Bone marrow (tissue), 2 donors: ENCODE results near the gene AQP12B.
"Not testable (repeated sequence)": the region's sequence is repeated elsewhere in the genome, so short reads cannot be mapped to it uniquely, and the experiment has no call there.

Experiments used
- DNase-seq, 2 donors: peaks; one replicate each; lab custom pipeline; 2025; lab: John Stamatoyannopoulos, UW

Gene AQP12B

DNA sequence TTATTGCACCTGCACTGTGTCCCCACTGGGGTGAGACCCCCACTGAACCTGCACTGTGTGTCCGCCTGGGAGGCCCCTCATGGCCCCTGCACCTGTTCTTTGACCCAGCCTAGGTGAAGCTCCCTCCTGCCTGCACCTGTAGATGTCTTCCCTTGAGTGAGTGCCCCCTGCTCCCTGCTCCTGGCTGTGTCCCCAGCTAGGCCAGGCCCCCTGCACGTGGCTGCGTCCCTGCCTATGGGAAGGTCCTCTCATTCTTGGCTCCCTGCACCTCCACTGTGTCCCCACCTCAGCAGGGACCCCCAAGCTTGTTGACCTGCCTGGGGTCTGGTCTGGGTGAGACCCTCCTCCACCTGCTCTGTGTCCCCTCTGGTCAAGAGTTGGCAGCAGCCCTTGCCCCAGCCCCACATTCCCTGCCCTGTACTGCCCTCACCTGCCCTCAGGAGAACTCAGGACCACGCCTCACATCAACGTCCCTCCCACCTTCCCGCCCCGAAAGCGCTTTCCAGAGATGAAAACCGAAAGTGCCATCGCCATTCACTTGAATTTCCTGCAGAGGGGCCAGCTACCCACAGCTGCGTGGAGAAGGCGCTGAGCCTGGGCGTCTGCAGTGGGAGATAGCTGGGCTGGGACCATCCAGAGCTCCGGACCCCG, 769 bp upstream of the AQP12B start:
- DNase-seq: not testable (repeated sequence)

DNA sequence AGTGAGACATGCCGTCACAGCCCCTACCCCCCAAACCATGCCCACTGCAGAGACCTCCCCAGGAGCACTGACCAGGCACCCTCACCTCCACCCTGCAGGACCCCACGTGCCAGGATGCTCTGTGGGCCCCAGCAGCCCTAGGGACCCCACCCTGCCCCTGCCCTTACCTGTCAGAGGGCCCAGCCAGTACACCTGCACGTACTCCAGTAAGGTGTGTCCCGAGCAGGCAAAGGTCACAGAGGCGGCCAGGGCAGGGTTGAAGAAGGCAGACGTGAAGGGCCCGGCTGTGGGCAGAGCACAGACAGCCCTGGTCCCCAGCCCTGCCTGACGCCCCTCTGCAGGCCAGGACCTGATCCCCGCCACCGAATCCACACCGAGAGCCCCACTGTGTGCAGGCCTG, 2.5 kb downstream of the AQP12B start:
- DNase-seq: not testable (repeated sequence)

DNA sequence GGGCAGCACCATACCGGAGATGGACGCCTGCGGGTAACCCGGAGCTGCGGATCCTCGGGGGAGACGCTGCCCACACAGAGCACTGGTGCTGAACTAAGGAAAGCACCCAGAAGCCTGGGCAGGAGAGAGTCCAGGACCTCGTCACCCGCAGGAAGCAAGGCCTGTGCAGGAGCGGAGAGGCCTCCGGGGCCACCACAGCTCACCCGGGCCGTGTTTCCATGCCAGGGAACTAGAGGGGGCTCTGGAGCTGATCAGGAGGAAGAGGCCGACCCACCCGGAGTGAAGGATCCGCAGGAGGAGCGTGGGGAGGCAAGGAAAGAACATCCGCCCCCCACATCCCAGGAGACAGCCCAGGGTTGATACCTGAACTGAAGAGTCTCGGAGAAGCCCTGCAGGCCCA, 3.8 kb downstream of the AQP12B start:
- DNase-seq: not testable (repeated sequence)

DNA sequence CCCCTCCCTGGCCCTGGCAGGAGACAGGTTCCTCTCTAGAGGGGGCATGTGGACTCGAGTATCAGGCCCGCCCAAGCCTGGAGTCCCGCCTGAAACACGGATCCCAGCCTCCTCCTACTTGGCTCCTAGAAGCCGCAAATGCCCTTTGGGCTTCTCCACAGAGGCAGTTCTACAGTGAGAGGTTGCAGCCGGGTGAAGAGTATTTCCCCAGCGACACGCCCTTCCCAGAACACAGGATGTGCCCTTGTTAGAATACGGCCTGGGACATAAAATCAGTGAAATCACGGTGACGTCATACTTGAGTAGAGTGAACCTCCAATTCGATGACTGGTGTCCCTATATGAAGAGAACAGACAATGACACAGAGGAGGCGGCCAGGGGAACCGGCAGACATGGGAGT, 4.6 kb downstream of the AQP12B start:
- DNase-seq: not testable (repeated sequence)

DNA sequence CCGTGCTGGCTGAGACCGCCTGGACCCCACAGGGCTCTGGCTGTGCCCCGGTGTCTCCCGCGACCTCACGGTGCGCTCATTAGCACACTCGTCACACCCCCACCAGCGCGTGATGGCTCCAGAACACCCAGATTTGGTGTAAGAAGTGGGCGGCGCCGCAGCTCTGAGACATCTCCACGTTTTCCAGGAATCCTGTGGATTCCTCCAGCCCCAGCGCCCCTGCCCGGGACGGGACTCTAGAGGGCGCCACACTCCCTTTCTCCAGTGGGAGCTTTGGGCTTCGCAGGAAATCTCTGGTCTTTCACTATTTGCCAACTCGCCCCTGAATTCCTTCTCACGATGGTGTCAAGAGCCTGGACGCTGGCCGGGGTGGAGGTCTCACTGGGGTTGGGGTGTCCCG, 7.3 kb downstream of the AQP12B start:
- DNase-seq: not testable (repeated sequence)

DNA sequence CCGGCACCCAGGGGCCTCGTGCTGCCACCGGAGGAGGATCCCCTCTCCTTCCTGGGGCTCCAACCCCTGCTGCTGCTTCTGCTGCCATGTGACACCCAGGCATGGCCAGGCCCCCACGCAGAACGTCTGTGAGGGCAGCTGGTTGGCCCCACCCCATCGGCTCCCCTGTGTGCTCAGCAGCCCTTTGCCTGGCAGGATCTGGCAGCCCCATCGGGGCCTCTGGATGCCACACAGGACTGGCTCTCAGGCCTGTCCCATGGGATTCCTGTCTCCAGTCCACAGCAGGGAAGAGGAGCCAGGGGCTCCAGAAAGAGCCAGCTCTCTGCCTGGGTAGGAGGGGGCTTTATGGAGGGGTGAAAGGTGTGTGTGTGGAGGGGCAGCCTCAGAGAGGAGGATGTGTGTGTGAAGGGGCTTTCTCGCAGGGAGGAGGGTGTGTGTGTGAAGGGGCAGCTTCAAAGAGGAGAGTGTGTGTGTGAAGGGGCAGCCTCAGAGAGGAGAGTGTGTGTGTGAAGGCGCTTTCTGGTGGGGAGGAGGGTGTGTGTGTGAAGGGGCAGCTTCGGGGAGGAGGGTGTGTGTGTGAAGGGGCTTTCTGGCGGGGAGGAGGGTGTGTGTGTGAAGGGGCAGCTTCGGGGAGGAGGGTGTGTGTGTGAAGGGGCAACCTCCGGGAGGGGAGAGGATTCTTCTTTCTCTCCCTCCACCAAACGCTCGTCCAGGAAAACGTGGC, 8.1 kb downstream of the AQP12B start:
- DNase-seq: not testable (repeated sequence)

DNA sequence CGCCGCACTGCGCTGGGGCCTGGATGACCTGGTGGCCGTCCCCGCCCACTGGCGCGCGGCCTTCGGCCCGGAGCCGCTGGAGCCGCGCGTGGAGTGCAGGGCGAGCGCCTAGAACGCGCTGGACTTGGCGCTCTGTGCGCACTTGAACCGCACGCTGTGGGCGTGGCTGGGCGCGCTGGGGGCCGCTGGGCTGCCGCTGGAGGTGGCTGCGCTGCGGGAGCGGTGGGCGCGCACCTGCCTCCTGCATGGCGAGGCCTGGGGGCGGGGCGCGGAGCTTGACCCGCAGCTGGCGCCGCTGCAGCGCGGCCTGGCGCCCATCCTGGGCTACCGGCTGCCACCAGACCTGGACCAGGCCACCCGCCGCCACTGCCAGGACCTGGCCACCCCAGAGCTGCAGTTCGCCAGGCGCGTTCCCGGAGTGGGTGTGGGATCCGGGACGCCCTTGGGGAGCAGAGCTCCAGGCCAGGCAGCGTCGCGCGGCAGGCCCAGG, 9.9 kb downstream of the AQP12B start:
- DNase-seq: no peak

DNA sequence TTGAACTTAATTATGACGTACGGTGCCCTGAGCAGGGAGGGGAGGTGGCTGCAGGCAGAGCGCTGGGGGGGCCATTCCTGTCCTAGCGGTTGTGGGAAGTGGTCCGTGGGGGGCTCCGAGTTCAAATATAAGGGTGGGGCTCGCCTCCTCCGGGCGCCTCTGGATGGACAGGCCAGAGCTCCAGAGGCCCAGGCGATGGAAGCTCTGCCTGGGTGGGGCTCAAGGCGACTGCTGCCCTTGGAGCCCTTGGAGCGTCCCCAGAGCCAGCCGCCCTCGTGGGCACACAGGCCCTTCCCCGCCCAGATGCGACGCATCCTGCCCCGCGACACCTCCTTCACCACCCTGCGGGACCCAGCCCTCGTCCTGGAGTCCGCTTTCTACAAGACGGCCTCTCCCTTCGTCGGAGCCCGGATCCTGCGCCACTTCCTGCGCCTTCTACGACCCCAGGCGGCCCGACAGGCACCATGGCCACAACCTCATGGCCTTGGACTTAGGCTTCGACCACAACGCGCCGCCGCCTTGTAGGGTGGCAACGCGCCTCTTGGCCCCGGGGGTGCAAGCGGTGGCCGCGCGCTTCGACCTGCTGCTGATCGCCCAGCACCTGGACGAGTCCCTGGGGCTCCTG, 10.5 kb downstream of the AQP12B start:
- DNase-seq: no peak

DNA sequence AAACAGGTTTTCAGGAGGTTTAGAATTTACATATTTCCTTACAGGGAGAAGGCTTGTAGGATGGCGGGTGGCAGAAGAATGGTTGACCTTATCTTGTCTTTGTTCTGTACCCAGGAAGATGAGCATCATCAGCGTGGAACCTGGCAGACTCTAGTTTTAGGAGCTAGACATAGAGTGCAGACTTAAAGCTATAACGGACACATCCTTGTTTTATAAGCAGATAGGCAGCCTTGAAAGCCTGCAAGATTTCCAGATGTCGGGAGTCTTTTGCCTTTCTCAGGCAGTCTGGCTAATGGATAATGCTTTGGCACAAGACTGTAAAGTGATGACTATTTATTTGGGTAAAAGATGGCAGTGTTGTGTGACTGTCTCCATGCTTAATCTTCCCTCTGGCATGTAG, 11.7 kb downstream of the AQP12B start:
- DNase-seq: no peak

DNA sequence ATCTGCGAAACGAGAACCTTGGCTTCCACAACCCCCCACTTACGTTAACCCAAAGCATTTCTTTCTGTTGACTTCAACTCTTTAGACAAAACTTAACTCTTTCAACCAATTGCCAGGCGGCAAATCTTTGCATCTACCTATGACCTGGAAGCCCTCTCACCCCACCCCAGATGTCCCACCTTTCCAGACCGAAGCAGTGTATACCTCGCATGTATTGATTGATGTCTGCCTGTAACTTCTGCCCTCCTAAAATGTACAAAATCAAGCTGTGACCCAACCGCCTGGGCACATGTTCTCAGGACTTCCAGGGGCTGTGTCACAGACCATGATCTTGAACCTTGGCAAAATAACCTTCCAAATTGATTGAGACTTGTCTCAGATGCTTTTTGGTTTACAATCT, 12.3 kb downstream of the AQP12B start:
- DNase-seq: no peak

DNA sequence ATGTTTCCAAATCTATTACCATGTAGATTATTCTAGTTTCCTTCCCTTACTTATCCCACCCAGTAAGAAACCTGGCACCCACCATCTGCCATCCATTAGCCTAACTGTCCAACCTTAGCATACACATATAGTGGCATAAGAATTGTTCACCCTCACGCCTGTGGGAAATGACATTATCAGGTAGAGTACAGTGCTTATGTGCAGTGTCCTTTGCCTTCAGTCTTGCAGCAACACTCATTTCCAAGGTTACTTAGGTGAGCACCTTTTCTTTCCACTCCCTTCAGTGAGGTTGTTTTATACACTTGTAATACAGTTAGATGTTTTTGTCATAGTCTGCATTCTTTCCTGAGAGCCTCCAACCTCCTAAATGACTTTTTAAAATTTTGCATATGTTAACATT, 18.1 kb downstream of the AQP12B start:
- no peak for DNase-seq

DNA sequence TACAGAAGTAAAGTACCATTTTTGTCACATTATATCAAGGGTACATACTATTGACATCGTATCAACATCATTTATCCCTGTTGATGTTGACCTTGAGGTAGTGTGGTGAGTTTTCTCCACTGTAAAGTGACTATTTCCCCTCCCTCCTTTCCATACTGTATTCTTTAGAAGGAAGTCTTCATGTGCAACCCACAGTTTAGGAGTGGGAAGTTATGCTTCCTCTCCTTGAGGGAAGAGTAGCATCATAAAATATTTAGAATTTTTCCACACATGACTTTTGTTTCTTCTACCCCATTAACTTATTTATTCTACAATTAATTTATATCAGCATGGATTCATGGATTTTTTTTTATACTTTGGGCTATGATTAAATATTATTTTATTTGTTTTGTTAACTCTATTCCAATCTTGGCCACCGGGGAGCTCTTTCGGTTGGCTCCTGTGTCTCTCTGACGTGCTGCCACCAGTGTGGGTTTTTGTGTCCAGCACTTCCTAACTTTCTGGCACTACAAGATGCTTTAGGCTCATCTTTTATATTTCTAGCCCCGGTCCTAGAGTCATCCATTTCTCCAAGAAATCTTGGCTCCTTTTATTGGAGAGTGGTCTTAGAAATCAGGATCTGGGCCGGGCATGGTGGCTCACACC, 19.0 kb downstream of the AQP12B start:
- DNase-seq: no peak

DNA sequence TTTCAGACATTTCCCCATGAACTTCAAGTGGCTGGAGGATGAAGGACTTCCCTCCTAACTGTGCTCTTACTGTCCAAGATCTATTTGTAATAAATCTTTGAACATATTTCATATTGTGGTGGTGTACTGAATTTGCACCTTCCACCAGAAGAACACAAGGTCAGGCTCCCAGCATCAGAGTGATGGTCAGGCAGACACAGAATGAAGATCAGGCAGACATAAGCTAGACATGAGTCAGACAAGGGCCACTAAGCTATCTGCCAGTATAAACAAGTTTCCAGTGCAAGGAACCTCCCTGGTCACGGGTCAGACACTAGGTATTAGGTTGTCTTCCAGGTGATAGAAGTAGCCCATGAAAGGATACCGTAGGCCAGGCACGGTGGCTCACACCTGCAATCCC, 20.0 kb downstream of the AQP12B start:
- DNase-seq: no peak

DNA sequence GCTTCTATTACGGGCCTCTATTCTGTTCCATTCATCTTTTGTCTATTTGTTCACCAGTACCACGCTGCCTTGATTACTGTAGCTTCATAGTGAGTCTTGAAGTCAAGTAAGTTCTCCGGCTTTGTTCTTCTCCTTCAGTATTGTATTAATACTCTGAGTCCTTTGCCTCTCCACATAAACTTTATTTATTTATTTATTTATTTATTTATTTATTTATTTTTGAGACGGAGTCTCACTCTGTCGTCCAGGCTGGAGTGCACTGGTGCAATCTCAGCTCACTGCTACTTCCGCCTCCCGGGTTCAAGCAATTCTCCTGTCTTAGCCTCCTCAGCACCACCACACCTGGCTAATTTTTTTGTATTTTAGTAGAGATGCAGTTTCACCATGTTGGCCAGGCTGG, 22.8 kb downstream of the AQP12B start:
- DNase-seq: not testable (repeated sequence)

DNA sequence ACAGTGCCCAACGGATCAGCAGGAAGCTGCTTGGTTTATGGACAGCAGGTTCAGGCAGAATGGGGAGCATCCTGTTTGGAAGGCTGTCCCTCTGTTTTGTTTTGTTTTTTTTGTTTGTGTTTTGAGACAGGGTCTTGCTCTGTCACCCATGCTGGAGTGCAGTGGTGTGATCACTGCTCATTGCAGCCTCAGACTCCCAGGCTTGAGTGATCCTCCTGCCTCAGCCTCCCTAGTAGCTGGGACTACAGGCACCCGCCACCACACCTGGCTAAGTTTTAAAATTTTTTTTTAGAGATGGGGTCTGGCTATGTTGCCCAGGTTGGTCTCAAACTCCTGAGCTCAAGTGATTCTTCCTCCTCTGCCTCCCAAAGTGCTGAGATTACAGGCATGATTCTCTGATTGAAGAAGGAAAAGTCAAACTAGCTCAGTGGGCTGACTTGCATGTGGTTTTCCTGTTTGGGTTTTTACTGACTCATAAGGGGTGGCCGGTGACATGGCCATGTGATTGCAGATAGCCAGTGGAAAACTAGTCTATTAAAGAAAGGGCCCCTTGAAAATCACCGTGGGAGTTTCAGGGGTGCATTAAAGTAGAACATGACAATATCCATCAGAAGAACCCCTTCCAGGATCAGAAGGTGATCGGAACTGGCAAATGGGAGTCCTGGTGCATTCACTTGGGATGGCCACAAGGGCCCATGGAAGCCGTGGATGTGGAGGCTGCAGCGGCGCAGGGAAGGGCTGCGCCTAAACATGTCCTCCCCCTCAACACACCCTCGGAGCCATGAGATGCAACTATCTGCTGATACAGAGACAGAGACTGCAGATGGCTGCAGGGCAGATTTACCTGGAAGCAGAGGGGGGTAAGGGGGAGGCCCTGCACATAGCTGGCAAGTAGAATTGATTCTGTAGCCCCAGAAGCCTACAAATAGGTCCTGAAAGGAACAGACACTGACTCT, 26.5 kb downstream of the AQP12B start:
- peak in 1 of 2 donors; percentile 35 for DNase-seq

DNA sequence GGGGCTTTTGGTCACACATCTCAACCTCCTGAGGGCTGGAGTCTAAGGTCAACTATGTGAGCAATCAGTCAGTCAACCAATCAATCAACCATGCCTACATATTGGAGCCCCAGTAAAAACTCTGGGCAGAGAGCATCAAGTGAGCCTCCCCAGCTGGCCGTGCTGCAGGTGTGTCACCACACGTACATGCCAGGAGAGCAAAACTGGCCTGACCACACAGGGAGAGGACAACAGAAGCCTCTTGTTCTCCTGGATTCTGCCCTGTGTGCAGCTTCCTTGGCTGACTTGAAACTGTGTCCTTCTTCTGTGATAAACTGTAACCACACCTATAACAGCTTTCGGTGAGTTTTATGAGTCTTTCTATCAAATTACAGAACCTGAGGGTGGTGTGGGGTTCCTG, 31.5 kb downstream of the AQP12B start:
- no peak for DNase-seq

DNA sequence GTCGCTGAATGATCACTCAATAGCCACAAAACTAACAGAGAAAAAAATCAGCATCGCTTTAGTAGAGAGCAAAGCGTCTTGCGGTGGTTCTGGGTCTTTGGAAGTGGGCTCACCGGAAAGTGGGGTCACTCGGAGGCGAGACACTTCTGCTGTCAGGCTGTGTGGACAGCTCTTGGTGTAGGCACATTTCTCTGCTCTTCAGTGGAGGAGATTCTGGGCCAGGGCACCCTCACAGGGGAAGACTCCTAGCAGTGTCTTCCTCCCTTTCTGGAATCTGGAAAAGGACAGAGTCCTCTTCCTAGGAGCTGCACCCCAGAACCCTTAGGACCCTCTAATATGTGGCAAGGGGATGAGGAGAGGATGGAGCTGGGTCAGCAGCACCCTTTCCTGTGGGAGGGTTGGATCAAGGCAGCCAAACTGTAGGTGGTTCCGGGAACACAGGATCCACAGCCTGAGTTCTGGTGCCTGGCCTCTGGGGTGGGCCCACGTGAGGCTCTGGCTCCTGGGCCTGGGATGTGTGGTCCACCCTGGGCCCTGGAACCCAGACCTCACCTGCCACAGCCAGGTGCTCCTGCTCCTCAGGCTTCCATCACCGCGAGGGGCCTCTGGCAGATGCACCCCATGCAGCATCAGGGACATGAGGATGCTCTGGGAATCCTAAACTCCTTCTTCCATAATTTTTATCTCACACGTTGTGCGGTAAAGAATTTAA, 32.3 kb downstream of the AQP12B start:
- DNase-seq: no peak

DNA sequence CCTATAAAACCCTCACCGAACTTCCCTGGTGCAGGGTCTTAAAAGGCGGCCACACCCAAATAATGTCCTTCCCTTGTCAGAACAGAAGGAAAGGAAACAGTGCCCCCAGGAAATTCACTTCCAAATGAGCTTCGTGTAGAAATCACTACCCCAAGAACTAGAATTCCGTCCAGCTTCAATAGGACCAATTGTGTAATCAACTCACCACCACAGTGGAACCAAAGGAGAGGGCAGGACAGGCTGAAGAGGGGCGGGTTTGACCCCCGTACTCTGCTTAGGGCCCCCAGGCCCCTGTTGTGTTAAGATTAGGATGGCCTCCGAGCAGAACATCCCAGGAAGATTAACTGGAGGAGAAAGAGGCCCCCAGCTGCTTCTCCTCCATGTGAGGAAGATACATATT, 33.4 kb downstream of the AQP12B start:
- no peak for DNase-seq

DNA sequence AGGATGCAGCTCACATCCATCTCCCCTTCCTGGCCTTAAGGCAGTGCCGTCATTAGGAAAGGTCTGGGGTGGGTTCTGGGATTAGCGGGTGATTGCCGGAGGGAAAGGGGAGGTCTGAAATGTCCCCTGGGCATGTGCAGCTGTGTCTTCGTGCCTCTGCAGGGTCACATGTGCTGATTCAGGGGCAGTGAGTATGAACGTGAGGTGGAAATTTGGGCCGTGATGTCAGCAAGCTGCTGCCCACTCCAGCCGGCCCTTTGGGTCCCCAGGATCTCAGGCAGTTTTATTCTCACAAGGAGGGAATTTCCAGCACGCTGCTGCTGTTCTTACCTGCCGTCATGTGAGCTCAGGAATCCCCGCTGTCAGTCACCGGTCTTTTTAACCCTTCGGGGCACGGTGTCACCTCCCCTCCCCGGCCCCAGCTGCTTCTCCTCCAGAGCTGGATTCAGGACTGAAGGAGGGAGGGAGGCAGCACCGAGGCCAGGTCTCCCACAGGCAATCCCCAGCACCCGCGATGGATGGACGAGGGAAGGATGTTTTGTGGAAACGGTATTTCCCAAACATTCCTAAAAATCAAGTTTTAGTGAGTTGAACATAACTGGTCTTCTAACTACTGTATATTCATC, 33.9 kb downstream of the AQP12B start:
- no peak for DNase-seq

DNA sequence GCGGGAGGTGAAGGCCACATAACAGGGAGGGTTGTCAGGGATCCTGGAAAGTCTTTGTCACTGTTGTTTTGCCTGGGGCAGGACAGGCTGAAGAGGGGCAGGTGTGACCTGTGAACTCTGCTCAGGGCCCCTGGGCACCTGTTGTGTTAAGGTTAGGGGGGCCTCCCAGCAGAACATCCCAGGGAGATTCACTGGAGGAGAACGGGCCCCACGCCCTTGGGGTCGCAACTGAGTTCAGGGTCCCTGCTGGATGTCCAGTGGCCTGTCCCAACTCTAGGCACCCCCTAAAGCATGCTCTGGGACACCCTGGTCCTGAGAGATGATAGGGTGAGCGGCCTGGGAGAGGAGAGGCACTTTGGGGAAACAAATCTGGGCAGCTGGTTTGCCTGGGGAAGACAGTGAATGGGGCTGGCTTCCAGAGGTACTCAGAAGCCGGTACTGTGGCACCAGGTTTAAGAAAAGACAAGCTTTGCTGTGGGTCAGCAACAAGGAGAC, 34.5 kb downstream of the AQP12B start:
- DNase-seq: no peak
